IPS DF 6.9 (cell line): ENCODE data around the gene MSN.

ENCODE experiments used
- DNase-seq: peaks from one replicate; pipeline ENCODE4 v3.0.0-alpha.2; 2013; ENCODE audit warnings: low read depth, low spot score
- H3K27ac ChIP-seq: one replicate; pipeline ENCODE4 v1.5.1; 2013; ENCODE audit warnings: low read length, control low read depth
- H3K27me3 ChIP-seq: 2 replicates; pipeline ENCODE4 v1.6.1; 2013; ENCODE audit warnings: mild to moderate bottlenecking, low read length; ENCODE audit not compliant: control insufficient read depth, insufficient read depth
- H3K36me3 ChIP-seq: 2 replicates; pipeline ENCODE4 v1.6.1; 2013; ENCODE audit warnings: low read length; ENCODE audit not compliant: control insufficient read depth, insufficient read depth
- H3K4me1 ChIP-seq: 2 replicates; pipeline ENCODE4 v1.6.1; 2013; ENCODE audit warnings: low read length; ENCODE audit not compliant: control insufficient read depth, insufficient read depth
- H3K4me3 ChIP-seq: 2 replicates; pipeline ENCODE4 v1.5.1; 2013; ENCODE audit warnings: mild to moderate bottlenecking, low read length
- H3K9me3 ChIP-seq: 2 replicates; pipeline ENCODE4 v1.6.1; 2013; ENCODE audit warnings: low read length, inconsistent platforms; ENCODE audit not compliant: control insufficient read depth, insufficient read depth
- WGBS: extraction: QIAGEN DNeasy Blood & Tissue Kit; methylation state at CpG from one replicate; pipeline ENCODE4 v1.1.7; 2013; ENCODE audit warnings: mixed read lengths, missing lambda C conversion rate; ENCODE audit not compliant: insufficient read length, insufficient coverage; 5-methylcytosine and 5-hydroxymethylcytosine counted together

Gene MSN

GRCh38 chrX:65712005-65712806 is 44.8 kb downstream of the MSN start:
- Histone ChIP-seq H3K36me3 (no peaks in the 10 kb centered on the region), H3K4me1 (no peaks in the 10 kb centered on the region), H3K27ac (no peak overlapping the region), H3K9me3 (no peaks in the 10 kb centered on the region), H3K4me3 (no peak overlapping the region), H3K27me3 (no peaks in the 10 kb centered on the region)
- WGBS, result no CpG with 5 or more reads among the region's 6 CpGs
- DNase-seq, result no peak

- no peaks in the 10 kb centered on the region for H3K27me3 ChIP-seq
- no peak for DNase-seq
- no peaks in the 10 kb centered on the region for H3K4me1 ChIP-seq
- WGBS, result no CpG with 5 or more reads among the region's 4 CpGs
- H3K36me3 ChIP-seq, result no peaks in the 10 kb centered on the region
- H3K9me3 ChIP-seq, result no peaks in the 10 kb centered on the region
- no peak overlapping the region for H3K27ac ChIP-seq
- no peak overlapping the region for H3K4me3 ChIP-seq
Measured at GRCh38 chrX:65718538-65718937, 51.1 kb downstream of the MSN start.

- Histone ChIP-seq H3K9me3 (no peaks in the 10 kb centered on the region), H3K4me3 (no peak overlapping the region), H3K27ac (no peak overlapping the region), H3K27me3 (no peaks in the 10 kb centered on the region), H3K4me1 (no peaks in the 10 kb centered on the region), H3K36me3 (no peaks in the 10 kb centered on the region)
- WGBS, result no CpG with 5 or more reads among the region's 2 CpGs
- no peak for DNase-seq
Measured at GRCh38 chrX:65720381-65720964, 53.0 kb downstream of the MSN start.

- H3K36me3 ChIP-seq, result no peaks in the 10 kb centered on the region
- H3K4me3 ChIP-seq, result no peak overlapping the region
- H3K27ac ChIP-seq, result no peak overlapping the region
- no peak for DNase-seq
- H3K9me3 ChIP-seq, result no peaks in the 10 kb centered on the region
- H3K4me1 ChIP-seq, result peaks cover 1% of the 10 kb centered on the region; the same call in 1 of the 2 replicates
- no peaks in the 10 kb centered on the region for H3K27me3 ChIP-seq
- no CpG with 5 or more reads among the region's 2 CpGs for WGBS
Measured at GRCh38 chrX:65723706-65724105, 56.3 kb downstream of the MSN start.

- peaks cover 5% of the 10 kb centered on the region; the same call in 1 of the 2 replicates for H3K36me3 ChIP-seq
Measured at GRCh38 chrX:65726715-65727114, 59.3 kb downstream of the MSN start.

GRCh38 chrX:65731684-65732289 is 64.3 kb downstream of the MSN start:
- H3K4me3 ChIP-seq, result no peak overlapping the region
- peaks cover 11% of the 10 kb centered on the region; the same call in 1 of the 2 replicates for H3K36me3 ChIP-seq
- H3K4me1 ChIP-seq, result 0 out of 2 replicates have a peak, but pooled peaks cover 1% of the 10 kb centered on the region
- WGBS, result no CpG with 5 or more reads among the region's 1 CpG
- H3K27ac ChIP-seq, result no peak overlapping the region
- DNase-seq, result no peak
- H3K9me3 ChIP-seq, result no peaks in the 10 kb centered on the region
- no peaks in the 10 kb centered on the region for H3K27me3 ChIP-seq

More at GRCh38 chrX:65726715-65727114, 59.3 kb downstream of the MSN start:
- WGBS, result no CpG with 5 or more reads among the region's 1 CpG
- no peaks in the 10 kb centered on the region for H3K9me3 ChIP-seq
- H3K27me3 ChIP-seq, result no peaks in the 10 kb centered on the region
- no peak overlapping the region for H3K27ac ChIP-seq
- no peak overlapping the region for H3K4me3 ChIP-seq
- no peak for DNase-seq
- peaks cover 1% of the 10 kb centered on the region; the same call in 1 of the 2 replicates for H3K4me1 ChIP-seq

GRCh38 chrX:65740909-65741308 is 73.5 kb downstream of the MSN start:
- Histone ChIP-seq H3K27me3 (no peaks in the 10 kb centered on the region), H3K9me3 (no peaks in the 10 kb centered on the region), H3K4me1 (no peaks in the 10 kb centered on the region), H3K27ac (no peak overlapping the region), H3K36me3 (peaks cover 9% of the 10 kb centered on the region; the same call in 1 of the 2 replicates), H3K4me3 (no peak overlapping the region)
- DNase-seq, result no peak

GRCh38 chrX:65741823-65742222 is 74.4 kb downstream of the MSN start:
- H3K4me1 ChIP-seq, result no peaks in the 10 kb centered on the region
- H3K36me3 ChIP-seq, result peaks cover 8% of the 10 kb centered on the region; the same call in 1 of the 2 replicates
- no peak overlapping the region for H3K4me3 ChIP-seq
- H3K9me3 ChIP-seq, result no peaks in the 10 kb centered on the region
- no peaks in the 10 kb centered on the region for H3K27me3 ChIP-seq
- no peak for DNase-seq
- H3K27ac ChIP-seq, result no peak overlapping the region
- WGBS, result no CpG with 5 or more reads among the region's 2 CpGs

GRCh38 chrX:65744965-65745364 is 77.5 kb downstream of the MSN start:
- no peaks in the 10 kb centered on the region for H3K4me1 ChIP-seq
- no peaks in the 10 kb centered on the region for H3K36me3 ChIP-seq
- no peak for DNase-seq
- WGBS, result no CpG with 5 or more reads among the region's 1 CpG
- H3K27me3 ChIP-seq, result no peaks in the 10 kb centered on the region
- no peak overlapping the region for H3K27ac ChIP-seq
- no peak overlapping the region for H3K4me3 ChIP-seq
- no peaks in the 10 kb centered on the region for H3K9me3 ChIP-seq

GRCh38 chrX:65745427-65745826 is 78.0 kb downstream of the MSN start:
- no peak for DNase-seq
- no peaks in the 10 kb centered on the region for H3K4me1 ChIP-seq

More at GRCh38 chrX:65745427-65745826, 78.0 kb downstream of the MSN start:
- no peak overlapping the region for H3K4me3 ChIP-seq
- H3K27ac ChIP-seq, result no peak overlapping the region
- no peaks in the 10 kb centered on the region for H3K27me3 ChIP-seq
- no peaks in the 10 kb centered on the region for H3K9me3 ChIP-seq
- H3K36me3 ChIP-seq, result no peaks in the 10 kb centered on the region
- WGBS, result no CpG with 5 or more reads among the region's 6 CpGs
